HG03521 (cell line): ENCODE data around the gene GLT6D1.
"Not testable (repeated sequence)": the region's sequence is repeated elsewhere in the genome, so short reads cannot be mapped to it uniquely, and the experiment has no call there.

Source experiments
- ATAC-seq: cut with Tn5 transposase; IDR thresholded peaks from one replicate; pipeline ENCODE4 v1.9.1; 2021; ENCODE audit warnings: mild to moderate bottlenecking, moderate library complexity; ENCODE audit not compliant: unreplicated experiment

The GLT6D1 gene

DNA sequence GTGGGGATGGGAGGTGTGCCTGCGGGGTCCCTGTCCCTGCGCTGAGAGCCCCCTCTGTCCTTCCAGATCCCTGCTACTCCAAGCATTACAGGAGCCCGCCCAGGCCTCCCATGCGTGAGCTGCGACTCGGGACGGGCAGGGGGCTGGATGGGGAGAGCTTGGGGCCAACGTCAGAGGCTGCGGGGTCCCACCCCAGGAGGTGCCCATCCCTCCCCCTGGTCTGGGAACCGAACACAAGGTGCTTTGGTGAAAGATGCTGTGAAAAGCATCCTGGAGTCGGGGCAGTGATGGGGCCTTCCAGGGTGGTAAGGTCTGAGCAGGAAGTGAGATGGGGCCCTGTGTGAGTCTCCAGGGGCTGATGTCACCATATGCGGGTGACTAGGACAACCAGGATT, 26.5 kb upstream of the GLT6D1 start:
- no peak for ATAC-seq

DNA sequence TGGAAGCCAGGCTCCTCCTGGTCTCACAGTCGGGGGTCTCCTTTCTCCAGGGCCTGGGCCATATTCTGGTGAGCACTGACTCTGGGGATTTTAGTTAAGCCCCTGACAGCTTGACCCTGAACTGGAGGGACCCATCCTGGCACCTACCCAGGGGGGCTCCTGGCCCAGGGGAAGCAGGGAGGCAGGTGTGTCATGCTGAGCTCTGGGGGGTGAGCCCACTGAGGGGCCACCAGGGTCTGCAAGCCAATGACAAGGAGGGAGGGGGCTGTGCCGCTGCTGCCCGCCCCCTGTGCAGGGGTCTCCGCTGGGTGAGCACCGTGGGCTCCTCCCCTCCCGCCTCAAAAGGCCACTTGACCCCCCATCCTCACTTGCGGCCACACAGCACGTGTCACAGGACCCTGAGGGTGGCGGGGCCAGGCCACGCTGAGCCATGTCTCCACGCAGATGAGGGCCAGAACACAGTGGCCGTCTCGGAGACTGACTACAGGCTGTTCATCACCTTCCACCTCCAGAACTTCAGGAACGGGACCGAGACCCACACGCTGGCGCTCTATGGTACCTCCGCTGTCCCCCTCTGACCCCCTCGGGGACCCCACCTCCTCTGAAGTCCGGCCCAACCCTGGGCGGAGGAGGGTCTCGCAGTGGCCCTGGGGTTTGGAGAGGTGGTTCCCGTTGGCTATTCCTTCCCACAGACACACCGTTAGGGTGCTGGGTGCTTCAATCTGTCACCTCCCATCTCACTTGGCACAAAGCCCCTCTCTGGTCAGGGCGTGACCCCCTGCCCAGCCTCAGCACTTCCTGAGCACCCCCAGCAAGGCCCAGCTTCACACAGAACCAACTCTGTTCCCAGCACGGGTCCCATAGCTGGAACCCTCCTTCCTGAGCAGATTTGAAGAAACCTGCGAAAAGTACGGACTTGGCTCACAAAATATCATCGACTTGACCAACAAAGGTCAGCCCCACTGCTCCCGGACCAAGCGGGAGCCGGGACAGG, 25.8 kb upstream of the GLT6D1 start:
- ATAC-seq: no peak

DNA sequence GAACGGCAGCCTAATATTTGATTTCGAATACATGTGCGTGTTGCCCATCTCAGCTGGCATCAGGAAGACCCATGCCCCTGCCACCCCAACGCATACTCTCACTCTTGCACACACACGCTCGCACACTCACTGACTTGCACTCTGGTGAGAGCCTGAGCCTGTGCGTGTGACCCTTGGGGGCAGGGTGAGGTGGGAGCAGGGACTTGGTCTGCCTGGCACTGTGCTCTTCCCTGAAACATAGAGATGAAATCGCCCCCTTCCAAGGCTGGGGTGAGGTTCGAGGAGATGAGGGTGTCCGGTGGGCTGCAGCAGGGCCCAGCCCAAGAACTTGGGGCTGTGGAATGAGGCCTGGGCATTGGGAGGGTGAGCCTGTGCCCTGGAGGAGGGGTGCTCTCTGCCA, 24.9 kb upstream of the GLT6D1 start:
- ATAC-seq: no peak

GRCh38 chr9:135663857-135664256, 24.5 kb upstream of the GLT6D1 start:
- no peak for ATAC-seq

DNA sequence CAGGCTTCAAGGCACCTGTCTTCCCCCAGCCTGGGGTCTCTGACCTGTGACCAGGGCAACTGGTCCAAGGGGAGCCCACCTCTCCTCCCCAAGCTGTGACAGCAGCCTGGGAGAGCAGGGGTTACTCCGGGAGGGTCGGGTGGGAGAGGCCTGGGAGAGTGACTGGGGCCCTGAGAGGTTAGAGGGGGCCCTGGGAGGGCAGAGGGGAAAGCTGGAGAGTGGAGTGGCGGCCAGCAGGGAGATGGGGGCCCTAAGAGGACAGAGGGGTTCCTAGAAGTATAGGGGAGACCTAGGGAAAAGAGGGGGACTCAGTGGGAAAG, 24.1 kb upstream of the GLT6D1 start:
- ATAC-seq: no peak

DNA sequence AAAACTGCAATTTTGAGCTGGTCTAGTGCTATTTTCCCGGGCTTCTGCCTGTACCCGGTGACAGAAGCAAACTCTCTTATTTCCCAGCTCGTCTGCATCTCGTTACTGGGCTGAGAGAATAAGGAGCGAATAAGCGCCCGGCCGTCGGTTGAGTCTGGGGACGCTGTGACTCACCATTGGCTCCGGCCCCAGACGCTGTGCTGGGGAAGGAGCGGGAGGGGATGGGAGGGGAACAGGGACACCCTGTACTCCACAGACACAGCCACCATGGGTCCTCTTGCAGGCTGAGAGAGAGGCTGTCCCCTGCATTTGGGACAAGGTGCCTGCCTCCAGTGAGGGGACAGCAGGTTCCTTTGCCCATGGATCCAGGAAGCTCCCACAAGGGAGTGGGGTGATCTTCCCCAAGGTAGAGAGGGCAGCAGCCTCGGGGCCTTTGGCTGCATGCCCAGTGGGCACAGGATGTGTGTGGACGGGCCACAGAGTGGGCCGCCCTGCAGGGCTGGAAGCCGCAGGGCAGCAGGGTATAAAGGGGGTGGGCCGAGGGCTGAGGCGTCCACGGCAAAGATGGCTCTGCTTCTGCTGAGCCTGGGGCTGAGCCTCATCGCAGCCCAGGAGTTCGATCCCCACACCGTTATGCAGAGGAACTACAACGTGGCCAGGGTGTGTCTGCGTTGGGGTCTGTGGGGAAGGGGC, 23.6 kb upstream of the GLT6D1 start, which contains the start of gene LCN9:
LCN9 (plus strand) TSS at position 552 of the 693 bp plus-strand sequence; CDS start at position 565, 13 bp downstream.
- no peak for ATAC-seq

GRCh38 chr9:135661816-135662560, 22.6 kb upstream of the GLT6D1 start:
- no peak for ATAC-seq

DNA sequence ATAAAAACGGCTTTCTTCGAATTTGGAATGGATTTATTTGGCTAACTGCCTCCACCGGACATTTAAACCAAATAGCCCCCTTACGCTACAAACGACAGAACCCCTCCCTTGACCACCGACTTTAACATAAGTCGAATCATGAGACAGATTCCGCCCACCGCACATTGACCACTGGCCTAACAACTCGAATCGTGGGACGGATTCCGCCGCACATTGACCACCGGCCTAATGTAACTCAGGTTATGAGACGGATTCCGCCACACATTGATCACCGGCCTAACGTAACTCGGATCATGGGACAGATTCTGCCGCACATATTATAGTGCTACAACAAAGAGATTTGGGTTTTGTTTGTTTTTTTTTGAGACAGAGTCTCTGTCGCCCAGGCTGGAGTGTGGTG, 21.1 kb upstream of the GLT6D1 start:
- no peak for ATAC-seq

DNA sequence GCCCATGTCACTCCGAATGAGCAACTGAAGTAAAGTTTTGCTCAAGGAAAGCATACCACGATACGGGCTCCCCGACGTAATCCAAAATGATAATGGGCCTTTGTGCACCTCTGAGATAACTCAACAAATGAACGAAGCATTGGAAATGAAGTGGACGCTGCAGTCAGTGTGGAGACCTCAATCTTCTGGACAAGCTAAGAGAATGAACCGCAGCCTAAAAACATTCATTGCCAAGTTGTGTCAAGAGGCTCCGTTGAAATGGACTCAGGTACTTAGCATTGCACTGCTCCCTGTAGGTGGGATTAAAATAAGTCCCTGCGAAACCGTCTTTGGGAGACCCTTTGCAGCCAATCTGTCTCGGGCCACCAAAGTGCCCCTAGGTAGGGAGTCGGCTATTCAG, 19.9 kb upstream of the GLT6D1 start:
- ATAC-seq: no peak

DNA sequence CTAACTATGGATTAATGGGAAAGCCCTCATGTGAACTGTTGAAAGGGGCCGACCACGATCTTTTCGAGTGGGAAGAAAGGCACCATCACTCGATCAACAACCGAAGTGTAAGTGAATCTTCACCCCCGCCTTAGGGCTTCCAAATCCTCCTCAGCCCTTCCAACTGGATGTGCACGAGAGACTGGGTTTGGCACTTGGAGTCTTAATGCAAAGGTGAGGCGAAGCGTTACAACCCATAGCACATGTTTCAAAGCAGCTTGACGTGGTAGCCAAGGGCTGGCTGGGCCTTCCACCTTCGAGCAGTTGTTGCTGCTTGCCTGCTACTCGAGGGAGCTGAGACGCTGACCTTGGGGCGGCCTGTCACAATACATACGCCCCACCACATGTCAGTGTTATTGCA, 18.1 kb upstream of the GLT6D1 start:
- no peak for ATAC-seq

DNA sequence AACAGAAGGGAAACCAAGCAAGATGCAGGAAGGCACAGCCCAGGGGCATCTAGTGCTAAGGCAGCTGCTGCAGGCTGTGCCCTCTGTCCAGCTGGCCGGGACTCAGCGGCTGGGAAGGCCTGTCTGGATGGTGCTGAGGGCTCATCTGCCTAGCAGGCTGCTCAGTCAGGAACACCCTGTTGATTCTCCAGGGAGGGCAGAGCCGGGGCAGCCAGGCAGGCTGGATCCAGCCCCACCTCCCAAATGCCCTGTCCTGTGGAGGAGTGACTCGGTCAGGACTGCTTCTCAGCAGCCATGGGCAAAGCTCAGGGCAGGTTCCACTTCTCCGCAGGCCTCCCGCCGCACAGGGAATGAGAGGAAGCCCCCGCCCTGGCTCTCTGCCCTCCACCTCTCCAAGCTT, 16.0 kb upstream of the GLT6D1 start:
- ATAC-seq: no peak

- no peak for ATAC-seq
Observed at GRCh38 chr9:135650408-135650807, 11.1 kb upstream of the GLT6D1 start.

DNA sequence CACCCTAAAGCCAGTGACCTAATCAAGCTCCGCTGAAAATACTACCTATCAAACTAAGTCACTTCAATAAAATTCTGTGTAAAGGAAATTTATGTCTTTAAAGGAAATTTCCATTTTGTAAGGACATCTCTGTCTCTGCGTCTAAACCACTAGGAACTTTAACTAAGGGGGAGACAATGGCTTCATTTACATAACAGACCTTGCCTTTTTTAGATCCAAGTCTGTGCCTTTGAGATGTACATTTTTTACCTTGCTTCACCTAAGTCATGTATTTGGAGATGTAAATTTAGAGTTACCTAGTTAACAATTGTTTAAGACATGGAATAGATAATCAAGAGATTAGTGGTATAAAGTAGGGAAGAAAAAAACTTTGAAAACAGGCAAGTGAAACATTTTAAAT, 10.2 kb upstream of the GLT6D1 start:
- no peak for ATAC-seq

DNA sequence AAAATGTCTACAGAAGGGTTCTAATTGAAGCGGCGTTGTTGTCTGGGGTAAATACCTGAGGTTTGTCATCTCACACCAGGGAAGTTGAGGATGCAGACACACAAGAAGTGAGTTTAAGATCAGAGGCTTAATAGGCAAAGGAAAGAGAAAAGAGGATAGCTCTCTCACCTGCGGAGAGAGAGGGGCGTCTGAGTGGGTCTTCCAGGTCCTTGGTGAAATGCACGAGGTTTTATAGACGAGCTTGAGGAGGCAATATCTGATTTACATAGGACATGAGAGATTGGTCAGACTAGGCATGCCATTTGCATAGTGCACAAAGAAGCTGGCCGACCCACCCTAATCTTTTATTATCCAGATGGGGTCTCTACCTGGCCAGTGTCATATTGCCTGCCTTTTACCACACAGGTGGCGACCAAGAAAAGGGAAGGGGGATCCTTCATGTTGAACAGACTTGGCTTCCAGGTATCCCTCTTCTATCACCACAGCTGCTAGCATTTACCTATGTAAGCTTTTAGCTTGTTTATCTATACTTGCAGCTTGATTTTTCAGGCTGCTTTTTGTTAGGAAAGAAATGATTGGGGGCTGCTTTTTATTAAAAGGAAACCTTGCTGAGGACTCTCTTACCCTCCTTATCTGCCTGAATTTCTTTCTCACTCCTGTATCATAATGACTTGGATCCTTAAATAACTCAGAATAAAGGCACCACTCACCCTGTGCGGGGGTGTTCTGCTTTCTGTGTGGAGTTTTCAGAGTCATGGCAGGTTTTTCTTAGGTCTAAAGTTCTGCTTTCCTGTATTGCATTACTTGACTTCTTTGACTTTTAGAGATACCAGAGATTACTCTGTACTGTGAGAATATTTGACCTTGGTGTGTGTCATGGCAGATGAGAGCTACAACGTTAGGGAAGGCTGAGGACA, 9.4 kb upstream of the GLT6D1 start:
- no peak for ATAC-seq

DNA sequence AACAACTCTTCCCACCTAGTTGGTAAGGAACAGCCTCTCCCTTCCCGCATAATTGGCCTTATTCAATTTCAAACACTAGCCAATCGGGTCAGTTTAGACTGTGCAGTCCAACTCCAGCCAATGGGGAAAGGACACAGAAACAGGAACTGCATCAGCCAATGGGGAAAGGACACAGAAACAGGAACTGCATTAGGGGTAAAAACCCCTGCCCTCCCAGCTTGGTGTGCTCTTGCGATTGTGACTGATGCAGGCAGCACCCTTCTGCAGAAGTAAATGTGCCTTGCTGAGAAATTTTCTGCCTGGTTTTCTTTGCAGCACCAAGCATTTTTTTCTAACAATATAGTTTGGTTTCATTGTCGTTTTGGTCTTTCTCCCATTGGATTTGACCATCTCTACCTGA, 8.5 kb upstream of the GLT6D1 start:
- no peak for ATAC-seq

DNA sequence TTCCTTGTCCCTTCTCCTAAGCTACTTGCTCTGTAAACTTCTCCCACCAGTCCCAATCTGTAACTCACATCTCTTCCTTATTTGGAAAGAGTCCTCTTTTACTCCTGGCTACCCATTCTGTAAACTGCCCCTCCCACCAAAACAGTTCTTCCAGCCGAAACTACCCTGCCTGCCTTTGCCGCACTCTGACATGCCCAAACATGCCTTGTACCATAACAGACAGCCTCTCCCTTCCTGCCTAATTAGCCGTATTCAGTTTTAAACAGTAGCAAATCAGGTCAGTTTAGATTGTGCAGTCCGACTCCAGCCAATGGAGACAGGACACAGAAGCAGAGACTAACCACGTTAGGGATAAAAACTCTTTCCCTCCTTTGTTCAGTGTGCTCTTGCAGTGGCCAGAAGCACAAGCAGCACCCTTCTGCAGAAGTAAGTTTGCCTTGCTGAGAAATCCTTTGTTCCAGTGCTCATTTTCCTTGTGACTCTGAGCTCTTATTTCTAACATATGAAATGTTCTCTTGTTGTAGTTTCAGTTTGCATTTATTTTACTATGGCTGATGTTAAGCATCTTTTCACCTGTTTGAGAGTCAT, 5.4 kb upstream of the GLT6D1 start:
- no peak for ATAC-seq

DNA sequence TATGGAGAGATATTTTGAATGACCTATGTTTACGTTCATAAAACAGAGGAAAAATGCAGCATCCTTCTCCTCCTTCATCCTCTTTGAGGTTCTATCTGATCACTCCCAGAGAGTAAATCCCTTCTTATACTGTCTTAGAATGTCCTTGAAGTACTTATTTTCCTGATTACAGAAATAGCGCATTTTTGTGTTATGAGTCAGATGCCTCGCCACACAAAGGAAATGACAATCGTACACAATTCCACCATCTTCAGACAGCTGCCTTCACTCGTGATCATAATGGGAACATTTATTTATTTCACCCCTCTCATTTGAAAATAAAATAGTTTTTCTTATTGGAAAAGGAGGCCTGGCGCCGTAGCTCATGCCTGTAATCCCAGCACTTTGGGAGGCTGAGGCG, 2.4 kb upstream of the GLT6D1 start:
- ATAC-seq: no peak

DNA sequence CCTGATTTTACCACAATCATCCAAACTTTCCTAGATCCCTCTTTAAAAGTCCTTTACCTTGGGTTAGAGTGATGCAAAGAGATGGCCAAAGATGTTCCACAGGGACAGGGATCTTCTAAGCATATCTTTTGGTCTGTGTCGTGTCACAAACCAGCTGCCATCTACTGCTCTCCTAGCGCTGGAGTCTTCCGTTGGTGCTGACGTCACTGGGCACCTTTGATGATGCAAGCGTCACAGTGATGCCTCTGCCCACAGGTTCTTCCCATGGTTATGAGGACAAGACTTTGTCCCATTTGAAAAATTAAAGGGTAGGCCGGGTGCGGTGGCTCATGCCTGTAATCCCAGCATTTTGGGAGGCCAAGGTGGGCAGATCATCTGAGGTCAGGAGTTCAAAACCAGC, 1.7 kb upstream of the GLT6D1 start:
- no peak for ATAC-seq

DNA sequence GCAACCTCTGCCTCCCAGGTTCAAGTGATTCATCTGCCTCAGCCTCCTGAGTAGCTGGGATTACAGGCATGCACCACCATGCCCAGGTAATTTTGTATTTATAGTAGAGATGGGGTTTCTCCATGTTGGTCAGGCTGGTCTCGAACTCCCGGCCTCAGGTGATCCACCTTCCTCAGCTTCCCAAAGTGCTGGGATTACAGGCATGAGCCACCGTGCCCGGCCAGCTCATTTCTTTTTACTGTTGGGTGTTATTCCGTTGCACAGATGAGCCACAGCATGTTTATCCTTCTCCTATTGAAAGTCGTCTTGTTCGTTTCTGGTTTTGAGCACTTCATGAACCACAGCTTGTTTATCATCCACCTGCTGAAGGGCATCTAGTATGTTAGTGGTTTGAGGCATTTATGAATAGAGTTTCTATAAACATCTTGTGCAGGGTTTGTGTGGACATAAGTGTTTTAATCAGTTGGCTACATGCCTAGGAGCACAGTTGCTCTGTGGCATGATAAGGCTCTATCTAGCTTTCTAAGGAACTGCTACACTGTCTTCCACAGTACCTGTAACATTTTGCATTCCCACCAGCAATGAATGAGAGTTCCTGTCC, 2.3 kb downstream of the GLT6D1 start:
- ATAC-seq: not testable (repeated sequence)

- ATAC-seq: no peak
Observed at GRCh38 chr9:135632841-135633240, 6.5 kb downstream of the GLT6D1 start.
